ENCODE data around the gene TMEM191C.
"Not testable (repeated sequence)": the region's sequence is repeated elsewhere in the genome, so short reads cannot be mapped to it uniquely, and the experiment has no call there.

The TMEM191C gene

DNA sequence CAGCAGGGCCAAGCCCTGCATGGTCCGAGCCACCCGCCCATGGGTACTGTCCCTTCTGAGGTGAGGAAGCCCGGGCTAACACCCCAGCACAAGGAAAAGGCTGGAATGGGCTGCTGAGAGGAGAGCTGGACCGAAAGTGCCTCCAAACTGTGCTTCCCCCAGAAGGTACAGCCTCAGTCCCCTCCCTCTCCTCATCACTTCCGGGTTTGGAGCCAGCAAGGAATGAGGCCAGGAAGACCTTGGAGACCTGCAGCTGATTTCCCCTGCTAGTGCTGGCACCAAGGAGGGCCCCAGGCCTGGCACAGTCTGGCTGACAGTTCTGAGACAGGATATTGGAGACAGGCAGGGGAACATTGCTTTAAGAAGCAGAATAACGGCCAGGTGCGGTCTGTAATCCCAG, 31.3 kb downstream of the TMEM191C start:
- H3K27me3 ChIP-seq (ENCODE audit: control insufficient read depth, insufficient read depth, low read length); H3K9ac ChIP-seq (ENCODE audit: low read length); H3K9me3 ChIP-seq (ENCODE audit: control insufficient read depth, low read depth, low read length); H3K27ac ChIP-seq (ENCODE audit: low read length); H3K4me3 ChIP-seq (ENCODE audit: low read length); H3K4me1 ChIP-seq (ENCODE audit: control insufficient read depth, low read depth, low read length); H3K36me3 ChIP-seq (ENCODE audit: control insufficient read depth, low read depth, low read length): not testable (repeated sequence)

DNA sequence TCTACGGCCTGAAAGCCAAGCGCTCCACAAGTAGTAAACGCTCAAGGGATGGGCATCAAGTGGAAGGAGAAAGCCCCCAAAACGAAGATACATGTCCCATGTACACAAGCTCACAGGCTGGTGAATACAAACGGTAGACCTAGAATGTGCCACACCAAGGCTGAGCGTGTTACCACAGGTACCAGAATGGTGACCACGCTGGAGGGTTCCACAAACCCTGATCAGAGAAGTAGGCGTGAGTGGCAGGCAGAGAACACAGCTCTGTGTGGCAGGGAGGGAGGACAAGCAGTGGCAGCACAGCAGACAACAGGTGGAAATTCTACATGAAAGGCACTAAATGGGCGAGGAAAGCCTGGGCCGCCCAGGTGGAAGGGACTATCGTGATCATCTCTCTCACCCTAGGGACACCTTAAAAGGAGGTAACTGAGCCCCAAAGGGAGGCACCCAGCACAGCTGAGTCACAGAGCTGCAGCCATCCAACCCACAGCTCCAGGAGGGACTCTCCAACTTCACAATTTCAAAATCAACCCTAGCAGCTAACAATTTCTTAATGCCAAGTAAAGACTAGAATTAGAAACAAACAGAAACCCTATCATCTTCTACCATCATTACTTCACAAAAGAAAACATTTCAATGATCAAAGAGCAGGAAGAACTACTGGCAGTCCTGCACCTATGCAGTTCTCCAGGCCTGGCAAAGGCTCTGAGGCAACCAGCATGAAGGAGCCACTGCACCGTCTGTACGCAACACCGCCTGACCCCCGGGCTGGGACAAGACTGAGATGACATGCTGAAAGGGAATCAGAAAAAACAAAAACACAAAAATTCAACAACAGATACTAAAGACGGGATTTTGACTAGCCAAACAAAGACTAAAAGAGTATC, 32.7 kb downstream of the TMEM191C start:
- H3K27ac ChIP-seq (ENCODE audit: low read length); H3K36me3 ChIP-seq (ENCODE audit: control insufficient read depth, low read depth, low read length); H3K9me3 ChIP-seq (ENCODE audit: control insufficient read depth, low read depth, low read length); H3K27me3 ChIP-seq (ENCODE audit: control insufficient read depth, insufficient read depth, low read length); H3K9ac ChIP-seq (ENCODE audit: low read length); H3K4me1 ChIP-seq (ENCODE audit: control insufficient read depth, low read depth, low read length); H3K4me3 ChIP-seq (ENCODE audit: low read length): not testable (repeated sequence)

DNA sequence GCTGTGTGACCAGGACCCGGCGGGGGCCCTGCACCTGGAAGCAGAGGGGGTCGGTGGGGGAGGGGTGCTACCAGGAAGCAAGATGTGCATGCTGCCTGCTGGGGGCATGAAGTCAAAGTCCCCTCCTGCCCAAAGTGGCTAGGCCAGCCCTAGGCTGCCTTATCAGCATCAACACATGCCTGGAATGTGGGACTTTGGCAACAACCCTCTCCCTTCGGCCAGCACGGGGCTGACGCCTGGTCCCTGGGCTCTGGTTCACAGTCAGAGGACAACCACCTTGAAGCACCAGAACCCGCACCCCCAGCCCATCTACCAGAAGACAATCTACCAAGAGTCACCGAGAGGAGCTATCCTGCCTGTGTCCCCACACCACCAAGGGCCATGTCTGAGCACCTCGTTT, 43.2 kb downstream of the TMEM191C start:
- not testable (repeated sequence) for H3K27ac ChIP-seq (ENCODE audit: low read length); H3K4me3 ChIP-seq (ENCODE audit: low read length); H3K36me3 ChIP-seq (ENCODE audit: control insufficient read depth, low read depth, low read length); H3K9me3 ChIP-seq (ENCODE audit: control insufficient read depth, low read depth, low read length); H3K4me1 ChIP-seq (ENCODE audit: control insufficient read depth, low read depth, low read length); H3K27me3 ChIP-seq (ENCODE audit: control insufficient read depth, insufficient read depth, low read length); H3K9ac ChIP-seq (ENCODE audit: low read length)

DNA sequence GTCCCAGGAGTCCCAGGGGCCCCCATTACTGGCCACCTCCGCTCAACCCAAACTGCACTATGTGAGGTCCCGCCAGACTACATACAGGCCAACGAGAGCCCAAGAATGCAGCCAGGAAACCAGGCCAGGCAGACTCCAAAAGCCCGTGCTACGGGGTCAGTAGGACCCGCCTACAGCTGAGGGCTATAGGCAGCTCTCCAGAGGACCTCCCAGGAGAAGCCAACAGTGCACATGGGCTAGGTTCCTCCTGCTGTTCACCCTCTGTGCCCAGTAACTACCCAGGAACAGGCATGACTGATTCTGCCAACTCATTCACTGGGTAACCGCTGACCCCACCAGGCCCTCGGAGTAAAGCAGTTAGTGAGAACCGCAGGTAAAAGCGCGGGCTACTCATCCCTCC, 44.8 kb downstream of the TMEM191C start:
- H3K27me3 ChIP-seq (ENCODE audit: control insufficient read depth, insufficient read depth, low read length); H3K36me3 ChIP-seq (ENCODE audit: control insufficient read depth, low read depth, low read length); H3K4me1 ChIP-seq (ENCODE audit: control insufficient read depth, low read depth, low read length); H3K9ac ChIP-seq (ENCODE audit: low read length); H3K9me3 ChIP-seq (ENCODE audit: control insufficient read depth, low read depth, low read length); H3K27ac ChIP-seq (ENCODE audit: low read length); H3K4me3 ChIP-seq (ENCODE audit: low read length): not testable (repeated sequence)

DNA sequence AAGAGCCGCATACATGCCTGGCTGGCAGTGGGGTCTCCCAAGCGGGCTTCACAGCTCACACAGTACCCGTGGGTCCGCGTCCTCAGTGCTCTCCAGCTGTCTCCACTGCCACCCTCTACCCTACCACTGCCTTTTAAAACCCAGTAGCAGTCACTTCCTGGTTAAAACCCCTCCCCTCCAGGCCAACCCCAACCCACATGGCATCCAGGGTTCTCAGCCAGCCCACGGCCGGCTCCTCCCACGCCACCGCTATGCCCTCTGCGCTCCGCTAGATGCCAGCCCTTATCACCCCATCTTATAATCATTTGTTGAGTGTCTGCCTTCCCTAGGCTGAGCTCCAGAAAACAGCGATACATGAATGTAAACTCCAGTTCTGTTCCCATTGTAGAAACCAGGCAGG, 46.9 kb downstream of the TMEM191C start:
- not testable (repeated sequence) for H3K4me3 ChIP-seq (ENCODE audit: low read length); H3K36me3 ChIP-seq (ENCODE audit: control insufficient read depth, low read depth, low read length); H3K9me3 ChIP-seq (ENCODE audit: control insufficient read depth, low read depth, low read length); H3K9ac ChIP-seq (ENCODE audit: low read length); H3K4me1 ChIP-seq (ENCODE audit: control insufficient read depth, low read depth, low read length); H3K27me3 ChIP-seq (ENCODE audit: control insufficient read depth, insufficient read depth, low read length); H3K27ac ChIP-seq (ENCODE audit: low read length)

DNA sequence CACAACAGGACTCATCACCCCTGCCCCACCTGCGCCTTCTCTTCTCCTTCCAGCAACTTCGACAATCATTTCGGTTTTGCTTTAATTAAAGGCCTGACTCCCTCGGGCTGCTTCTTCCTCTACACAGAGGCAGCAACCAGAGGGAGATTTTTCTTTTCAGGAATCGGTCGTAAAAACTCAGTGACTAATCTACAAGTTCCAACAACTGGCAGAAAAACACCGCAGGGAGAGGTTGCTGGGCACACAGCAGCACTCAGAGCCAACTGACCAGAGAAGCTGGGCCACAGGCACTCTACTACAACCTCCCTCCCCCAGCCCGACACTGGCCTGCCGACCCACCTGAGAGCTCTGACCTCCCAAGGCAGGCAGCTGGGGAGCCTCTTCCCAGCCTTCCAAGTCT, 48.0 kb downstream of the TMEM191C start:
- H3K4me1 ChIP-seq (ENCODE audit: control insufficient read depth, low read depth, low read length); H3K36me3 ChIP-seq (ENCODE audit: control insufficient read depth, low read depth, low read length); H3K9me3 ChIP-seq (ENCODE audit: control insufficient read depth, low read depth, low read length); H3K27me3 ChIP-seq (ENCODE audit: control insufficient read depth, insufficient read depth, low read length); H3K27ac ChIP-seq (ENCODE audit: low read length); H3K9ac ChIP-seq (ENCODE audit: low read length); H3K4me3 ChIP-seq (ENCODE audit: low read length): not testable (repeated sequence)

DNA sequence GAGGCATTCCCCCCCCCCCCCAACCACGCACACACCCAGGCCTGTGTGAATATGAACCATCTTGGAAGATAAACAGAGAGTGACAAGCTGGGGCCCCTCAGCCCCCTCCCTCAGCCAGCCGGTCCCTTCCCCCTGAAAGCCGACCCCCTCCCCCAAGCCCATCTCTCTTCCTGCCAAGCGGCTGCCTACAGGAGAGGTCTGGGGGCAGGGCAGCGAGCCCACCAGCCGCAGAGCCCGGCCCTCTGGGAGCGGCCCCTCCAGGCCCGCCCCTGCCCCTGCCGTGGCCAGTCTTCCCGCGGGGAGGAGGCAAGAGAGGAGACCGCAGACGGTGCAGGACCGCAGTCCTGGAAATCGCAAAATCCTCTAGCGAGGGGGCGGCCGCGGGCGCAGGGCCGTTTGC, 49.3 kb downstream of the TMEM191C start:
- not testable (repeated sequence) for H3K4me3 ChIP-seq (ENCODE audit: low read length); H3K9ac ChIP-seq (ENCODE audit: low read length); H3K9me3 ChIP-seq (ENCODE audit: control insufficient read depth, low read depth, low read length); H3K4me1 ChIP-seq (ENCODE audit: control insufficient read depth, low read depth, low read length); H3K27me3 ChIP-seq (ENCODE audit: control insufficient read depth, insufficient read depth, low read length); H3K27ac ChIP-seq (ENCODE audit: low read length); H3K36me3 ChIP-seq (ENCODE audit: control insufficient read depth, low read depth, low read length)

DNA sequence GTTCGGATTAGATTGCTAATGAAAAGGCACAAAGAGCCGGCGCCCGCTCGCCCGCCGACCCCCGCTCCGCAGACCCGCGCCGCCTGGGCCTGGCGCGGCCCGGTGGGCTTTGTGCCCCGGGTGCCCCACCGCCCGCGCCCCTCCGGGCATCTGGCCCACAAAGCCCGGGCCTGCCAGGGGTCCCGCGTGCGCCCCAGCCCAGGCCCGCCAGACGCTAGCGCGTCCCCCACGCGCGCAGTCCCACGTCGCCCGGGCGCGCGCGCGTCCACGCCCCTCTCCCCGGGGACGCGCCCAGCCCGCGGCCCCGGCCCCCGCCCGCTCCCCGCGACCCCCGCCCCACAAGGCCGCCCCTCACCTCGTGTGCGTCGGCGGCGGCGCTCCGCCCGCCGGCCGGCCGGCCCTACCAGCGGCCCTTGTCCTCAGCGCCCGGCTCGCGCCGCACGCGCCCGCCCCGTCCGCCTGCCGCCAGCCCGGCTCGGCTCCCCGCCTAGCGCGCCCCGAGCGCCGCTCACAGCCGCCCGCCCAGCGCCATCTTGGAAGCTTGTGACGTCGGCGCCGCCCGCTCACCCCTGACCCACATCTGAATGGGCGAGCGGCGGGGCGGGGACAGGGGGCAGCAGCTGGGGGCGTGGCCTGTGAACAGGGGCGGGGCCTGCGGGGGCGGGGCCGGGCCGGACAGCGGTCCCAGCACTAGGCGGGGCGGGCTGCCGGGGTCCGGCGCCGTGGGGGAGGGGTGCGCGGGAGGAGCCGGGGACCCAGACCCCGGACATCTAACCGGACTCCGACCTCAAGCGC, 50.0 kb downstream of the TMEM191C start:
- H3K27me3 ChIP-seq (ENCODE audit: control insufficient read depth, insufficient read depth, low read length); H3K27ac ChIP-seq (ENCODE audit: low read length); H3K4me1 ChIP-seq (ENCODE audit: control insufficient read depth, low read depth, low read length); H3K36me3 ChIP-seq (ENCODE audit: control insufficient read depth, low read depth, low read length); H3K9ac ChIP-seq (ENCODE audit: low read length); H3K9me3 ChIP-seq (ENCODE audit: control insufficient read depth, low read depth, low read length); H3K4me3 ChIP-seq (ENCODE audit: low read length): not testable (repeated sequence)

All from iPS-18a (cell line).